H4 (cell line): Measurements from ENCODE around the gene SAMD3. TPM values are rescaled to one million over a fixed set of nuclear protein-coding genes. Genes with fewer than 3 reads are reported as not detected.
A peak's percentile ranks its signal among the peaks of the same experiment; 100 is the strongest.
"Not testable (repeated sequence)": the region's sequence is repeated elsewhere in the genome, so short reads cannot be mapped to it uniquely, and the experiment has no call there.

ENCODE experiments used
- DNase-seq: peaks from one replicate; pipeline ENCODE4 v3.0.0-alpha.2; 2015; ENCODE audit warnings: low spot score
- total RNA-seq: library from RNA; depleted of rRNA; stranded (reverse); fragments of >200 nt; shearing (Covaris generic); gene quantifications from 2 replicates; pipeline ENCODE4 v1.2.3, GENCODE V29; 2014

The SAMD3 gene
- total RNA-seq, 1 experiment from 2014 or later, result not detected

DNA sequence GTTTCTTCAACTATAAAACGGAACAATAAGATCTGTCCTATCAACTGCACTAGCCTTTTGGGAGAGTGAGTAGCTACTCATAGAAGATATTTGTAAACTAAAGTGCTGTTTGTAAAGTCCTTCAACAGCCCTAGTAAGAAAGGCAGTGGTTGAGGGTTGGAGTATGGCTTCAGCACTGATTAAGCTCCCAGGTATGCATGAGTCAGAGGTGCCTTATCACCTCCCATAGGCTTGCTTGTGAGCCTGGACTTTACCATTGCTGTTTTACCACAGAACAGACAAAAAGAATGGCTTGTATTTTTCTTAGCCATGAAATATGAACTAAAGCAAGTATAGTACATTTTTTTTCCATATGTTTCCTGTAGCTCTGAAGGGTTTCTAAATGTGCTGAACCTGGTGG is 44.1 kb downstream of the SAMD3 start:
- DNase-seq, result peak; percentile 56

DNA sequence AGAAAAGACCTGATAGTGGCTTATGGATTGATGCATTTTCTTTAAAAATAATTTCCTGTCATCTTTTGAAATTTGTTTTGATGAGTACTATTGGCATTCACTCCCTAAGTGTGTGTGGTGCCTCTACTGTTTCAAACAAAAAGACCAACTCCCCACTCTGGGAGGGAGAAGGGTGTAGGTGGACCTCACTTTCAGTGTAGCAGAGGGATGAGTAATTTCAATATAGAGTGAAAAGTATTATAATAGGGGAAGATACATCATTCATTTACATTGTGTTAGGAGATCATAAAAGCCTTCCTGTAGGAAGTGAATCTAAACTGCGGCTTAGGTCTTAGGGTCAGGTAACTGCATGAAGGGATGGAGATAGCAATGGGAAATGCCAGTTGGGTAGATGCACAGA is 46.4 kb downstream of the SAMD3 start:
- DNase-seq, result no peak

DNA sequence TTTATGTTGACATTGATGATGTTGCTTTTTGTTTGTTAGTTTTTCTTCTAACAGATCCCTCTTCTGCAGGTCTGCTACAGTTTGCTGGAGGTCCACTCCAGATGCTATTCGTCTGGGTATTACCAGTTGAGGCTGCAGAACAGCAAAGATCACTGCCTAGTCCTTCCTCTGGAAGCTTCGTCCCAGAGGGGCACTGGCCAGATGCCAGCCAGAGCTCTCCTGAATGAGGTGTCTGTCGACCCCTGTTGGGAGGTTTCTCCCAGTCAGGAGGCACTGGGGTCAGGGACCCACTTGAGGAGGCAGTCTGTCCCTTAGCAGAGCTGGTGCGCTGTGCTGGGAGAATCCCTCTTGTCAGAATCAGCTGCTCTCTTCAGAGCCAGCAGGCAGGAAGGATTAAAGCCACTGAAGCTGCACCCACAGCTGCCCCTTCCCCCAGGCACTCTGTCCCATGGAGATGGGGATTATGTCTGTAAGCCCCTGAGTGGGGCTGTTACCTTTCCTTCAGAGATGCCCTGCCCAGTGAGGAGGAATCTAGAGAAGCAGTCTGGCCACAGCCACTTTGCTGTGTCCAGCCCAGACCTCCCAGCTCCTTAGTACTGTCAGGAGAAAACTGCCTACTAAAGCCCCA is 49.3 kb downstream of the SAMD3 start:
- not testable (repeated sequence) for DNase-seq

DNA sequence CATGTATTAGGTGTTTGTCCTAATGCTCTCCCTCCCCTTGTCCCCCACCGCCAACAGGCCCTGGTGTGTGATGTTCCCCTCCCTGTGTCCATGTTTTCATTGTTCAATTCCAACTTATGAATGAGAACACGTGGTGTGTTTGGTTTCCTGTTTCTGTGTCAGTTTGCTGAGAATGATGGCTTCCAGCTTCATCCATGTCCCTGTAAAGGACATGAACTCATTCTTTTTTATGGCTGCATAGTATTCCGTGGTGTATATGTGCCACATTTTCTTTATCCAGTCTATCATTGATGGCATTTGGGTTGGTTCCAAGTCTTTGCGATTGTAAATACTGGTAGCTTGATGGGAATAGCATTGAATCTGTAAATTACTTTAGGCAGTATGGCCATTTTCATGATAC is 52.6 kb downstream of the SAMD3 start:
- DNase-seq, result not testable (repeated sequence)

DNA sequence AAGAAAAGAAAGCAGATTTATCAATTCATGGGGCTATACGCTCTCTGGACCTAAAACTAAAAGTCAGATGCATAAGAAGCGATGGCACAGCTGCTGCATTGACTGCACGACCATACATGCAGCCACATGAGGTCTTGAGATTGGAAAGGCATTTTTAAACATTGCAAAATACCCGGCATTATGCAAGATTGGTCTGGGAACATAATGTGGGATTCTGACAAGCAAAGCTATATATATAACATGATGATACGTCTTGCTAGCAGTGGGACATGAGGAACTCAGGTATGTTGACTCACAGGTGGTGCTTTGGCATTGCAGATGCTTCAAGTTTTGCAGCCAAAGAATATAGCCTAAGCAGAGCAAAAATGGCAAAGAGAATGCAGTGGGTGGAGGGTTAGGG is 55.1 kb downstream of the SAMD3 start:
- DNase-seq, result no peak

DNA sequence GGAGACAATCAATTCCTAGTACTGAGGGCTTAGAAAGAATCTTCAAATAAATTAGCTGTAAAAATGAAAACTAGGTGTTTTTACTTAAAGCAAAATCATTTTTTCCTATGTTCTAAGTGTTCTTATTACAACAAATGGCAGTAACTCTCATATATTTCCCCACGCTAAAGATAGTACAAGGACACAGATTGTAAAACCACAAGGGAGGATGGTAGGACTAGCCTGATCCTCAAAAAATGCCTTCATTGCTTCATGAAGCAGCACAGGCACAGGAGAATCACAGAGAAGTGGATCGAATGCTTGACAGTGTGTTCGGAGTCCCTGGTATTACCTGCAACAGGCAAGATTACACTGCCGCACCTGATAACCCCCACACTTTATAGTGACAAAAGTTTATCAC is 58.5 kb downstream of the SAMD3 start:
- DNase-seq, result no peak

DNA sequence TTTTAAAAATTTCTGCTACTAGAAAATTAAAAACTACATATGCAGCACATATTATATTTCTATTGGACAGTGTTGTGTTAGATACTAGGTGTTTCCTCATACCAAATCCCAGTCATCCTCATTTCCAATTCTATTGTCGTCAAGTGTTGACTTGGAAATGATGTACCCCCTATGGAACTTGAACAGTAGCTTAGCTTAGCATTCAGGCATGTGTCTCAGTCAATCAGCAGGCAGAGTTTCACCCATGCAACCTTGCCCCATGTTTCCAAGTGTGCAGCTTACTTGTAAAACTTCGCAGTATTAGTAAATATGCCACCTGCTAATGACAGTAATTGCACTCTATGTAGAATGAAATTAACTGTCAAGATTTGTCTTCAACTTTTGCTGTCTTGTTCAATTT is 59.5 kb downstream of the SAMD3 start:
- DNase-seq, result no peak

DNA sequence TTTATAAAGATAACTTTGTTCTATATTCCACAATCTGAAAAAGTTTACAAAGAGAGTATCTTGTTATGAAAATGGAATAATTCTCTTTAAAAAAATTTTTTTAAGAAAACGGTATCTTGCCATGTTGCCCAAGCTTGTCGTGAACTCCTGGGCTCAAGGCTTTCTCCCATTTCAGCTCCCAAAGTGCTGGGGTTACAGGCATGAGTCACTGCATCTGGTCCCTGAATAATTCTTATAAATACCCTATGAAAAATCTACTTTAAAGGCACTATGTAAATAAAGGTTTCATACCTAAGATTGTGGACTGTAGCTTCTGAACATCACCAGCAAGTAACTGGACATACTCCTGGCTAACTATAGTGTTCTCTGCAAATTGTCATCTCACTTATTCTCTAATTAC is 60.3 kb downstream of the SAMD3 start:
- no peak for DNase-seq

DNA sequence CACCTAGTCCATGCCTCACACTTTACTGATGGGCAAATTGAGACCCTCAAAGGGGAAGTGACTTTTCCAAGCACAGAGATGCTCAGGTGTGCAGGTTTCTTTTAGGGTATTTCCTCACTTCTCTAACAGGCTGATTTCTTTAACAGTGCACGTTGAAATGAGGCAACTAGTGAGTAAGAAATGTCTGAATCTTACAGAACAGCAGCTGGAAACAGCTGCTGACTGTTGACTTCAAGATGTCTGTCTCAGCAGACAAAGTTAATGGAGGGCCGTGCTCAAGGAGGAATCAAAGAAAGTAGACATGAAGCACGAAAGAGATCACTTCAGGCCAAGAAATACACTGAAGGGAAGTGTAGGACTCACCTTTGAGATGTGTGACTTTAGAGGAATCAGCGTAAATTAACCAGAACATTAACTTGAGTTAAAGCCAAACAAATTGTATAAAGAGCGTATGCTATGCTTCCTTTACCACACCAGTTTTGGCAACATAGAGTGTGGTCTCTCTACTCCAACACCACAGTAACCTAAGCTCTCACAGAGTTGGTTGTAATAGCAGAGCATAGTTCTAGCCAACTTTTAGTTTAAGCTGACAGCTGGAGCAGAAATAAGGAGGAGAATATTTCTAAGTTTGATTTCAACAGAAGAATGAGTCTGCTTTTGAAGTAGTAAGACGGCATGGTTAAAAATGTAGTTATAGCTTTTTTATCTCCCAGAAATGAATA is 60.9 kb downstream of the SAMD3 start:
- DNase-seq, result no peak

DNA sequence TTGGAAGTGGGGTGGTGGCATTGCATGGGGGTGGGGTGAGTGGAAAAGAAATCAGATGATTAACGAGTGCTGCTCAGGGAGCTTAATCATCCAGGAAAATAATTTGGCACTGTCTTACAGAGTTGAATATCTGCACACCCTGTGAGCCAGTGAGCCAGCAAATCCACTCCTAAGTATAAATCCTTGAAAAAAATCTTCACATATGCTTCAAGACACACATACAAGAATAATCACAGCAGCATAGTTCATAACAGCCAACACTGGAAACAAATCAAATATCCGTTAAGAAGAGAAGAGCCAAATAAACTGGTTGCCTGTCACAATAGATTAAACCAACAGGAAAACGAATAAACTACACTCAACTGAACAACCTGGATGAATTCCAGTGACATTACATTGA is 62.8 kb downstream of the SAMD3 start:
- DNase-seq, result no peak

DNA sequence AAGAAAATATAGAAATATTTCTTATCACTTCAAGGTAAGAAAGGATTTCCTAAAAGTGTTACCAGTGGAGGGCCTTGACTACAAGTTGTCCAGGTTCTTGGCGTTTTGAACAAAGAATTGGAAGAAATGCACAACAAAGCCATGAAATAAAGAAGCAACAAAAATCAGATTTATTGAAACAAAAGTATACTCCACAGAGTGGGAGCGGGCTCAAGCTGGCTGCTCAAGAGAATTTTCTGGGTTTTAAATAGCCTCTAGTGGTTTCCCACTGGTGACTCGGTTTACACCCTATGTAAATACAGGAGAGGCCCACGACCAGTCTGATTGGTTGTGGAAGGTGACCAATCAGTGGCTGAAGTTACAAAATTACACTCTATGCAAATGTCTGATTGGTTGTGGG is 64.2 kb downstream of the SAMD3 start:
- no peak for DNase-seq

DNA sequence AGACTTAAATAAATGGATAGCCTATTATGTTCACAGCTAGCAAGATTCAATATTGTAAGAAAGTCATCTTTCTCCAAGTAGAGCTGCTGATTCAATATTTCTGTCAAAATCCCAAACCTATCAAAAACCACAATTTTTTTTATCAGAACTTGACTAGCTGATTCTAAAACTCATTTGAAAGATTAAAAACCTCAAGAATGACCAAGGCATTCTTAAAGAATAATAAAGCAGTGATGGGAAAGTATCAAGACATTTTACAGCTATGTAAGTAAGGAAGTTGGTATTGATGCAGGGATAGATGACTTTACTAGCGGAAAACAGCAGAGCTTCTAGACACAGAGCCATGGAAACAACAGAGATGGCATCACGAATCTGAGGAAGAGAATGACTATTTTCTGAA is 64.7 kb downstream of the SAMD3 start:
- DNase-seq, result no peak

DNA sequence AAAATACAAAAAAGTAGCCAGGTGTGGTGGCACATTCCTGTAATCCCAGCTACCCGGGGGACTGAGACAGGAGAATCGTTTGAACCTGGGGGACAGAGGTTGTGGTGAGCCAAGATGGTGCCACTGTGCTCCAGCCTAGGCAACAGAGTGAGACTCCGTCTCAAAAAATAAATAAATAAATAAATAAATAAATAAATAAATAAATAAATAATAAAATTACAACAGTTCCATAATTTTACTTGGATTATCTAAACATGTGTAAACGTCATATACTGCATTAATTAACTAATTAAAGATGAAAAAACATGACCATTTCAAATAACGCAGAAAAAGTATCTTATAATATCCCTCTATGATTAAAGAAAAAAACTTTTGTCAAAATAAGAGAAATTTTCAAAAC is 65.8 kb downstream of the SAMD3 start:
- no peak for DNase-seq

DNA sequence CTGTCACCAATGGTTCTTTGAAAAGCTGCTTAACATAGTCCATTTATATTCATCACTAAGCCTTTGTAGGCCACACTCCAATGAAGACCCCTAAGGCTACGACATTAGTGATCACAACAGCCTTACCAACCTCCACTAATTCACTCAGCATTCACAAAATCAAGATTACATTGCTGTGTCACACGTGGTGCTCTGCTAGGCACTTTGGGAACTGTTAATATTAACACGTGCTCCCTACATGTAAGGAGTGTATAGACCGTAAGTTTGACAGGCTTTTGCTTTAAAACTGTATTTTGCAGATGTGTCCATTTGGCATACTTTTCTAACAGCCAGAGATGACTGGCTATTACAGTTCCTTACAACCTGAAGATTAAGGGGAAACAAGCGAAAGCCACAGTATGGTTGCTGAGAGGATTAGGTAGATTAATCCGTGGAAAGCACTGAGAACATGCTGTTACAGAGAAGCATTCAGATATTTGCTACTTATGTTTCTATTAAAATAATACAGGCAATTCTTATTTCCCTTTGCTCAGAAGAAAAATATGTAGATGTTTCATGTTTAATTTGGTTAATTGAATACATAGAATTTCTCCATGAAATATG is 69.7 kb downstream of the SAMD3 start:
- no peak for DNase-seq

DNA sequence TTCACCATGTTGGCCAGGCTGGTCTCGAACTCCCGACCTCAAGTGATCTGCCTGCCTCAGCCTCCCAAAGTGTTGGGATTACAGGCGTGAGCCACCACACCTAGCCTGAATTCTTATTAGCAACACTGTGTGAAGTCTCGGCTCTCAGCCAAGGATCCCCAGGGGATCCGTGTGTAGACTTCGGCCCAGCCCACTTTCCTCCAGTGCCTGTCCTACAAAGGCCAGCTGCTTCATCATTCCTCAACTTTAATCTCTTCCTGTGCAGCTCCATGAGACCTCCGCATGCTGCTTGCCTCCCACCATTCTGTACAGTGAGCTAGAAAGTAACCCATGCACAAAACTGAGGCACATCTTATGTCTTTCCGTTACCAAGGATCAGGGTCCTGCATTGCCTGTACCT is 71.8 kb downstream of the SAMD3 start:
- no peak for DNase-seq

DNA sequence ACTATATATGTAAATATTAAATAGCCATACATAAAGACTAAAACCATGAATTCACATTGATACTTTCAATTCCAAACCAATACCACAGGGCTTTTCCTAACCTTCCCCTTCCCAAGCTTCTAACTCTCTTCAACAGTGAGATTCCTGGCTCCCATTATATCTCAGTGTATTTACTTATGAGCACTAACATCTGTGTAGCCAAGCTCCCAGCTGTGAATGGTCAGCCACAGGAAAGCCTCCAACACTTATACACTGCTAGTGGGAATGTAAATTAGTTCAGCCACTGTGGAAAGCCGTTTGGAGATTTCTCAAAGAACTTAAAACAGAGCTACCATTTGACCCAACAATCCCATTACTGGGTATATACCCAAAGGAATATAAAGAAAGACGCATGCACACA is 73.7 kb downstream of the SAMD3 start:
- DNase-seq, result not testable (repeated sequence)

DNA sequence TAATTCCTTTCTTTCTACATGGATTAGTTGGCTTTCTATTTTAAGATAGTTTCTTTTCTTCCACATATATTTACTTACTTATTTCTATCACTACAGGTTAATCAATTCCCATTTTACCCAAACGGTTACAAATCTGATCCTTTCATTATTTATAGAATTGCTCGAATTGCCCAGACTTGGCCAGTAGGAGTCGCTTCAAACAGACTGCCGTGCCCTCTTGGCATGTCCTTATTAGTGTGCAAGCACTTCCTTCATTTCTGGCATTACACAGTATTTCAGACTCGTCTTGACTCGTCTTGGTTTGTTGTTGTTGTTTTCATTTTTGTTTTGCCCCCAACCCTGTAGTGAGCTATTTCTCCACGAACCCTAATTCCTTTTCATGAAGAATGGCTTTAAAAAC is 74.6 kb downstream of the SAMD3 start:
- DNase-seq, result peak; percentile 5

DNA sequence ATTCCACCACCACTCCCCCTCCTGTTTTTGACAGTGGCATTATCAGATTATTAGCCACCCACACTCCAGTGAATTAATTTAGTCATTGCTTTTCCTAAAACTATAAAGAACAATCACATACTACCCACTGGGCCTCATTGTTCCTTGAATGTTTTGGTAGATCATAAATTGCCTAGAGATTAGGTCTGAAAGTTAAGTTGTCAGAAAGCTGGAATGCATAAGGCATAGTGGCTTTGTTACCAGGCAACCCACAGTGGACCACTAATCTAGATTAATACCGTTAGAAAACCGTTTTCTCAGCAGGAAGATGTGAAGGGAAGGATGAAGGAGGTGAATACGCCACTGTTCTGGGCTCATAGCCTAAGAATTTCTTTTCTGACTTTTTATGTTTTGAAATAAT is 75.6 kb downstream of the SAMD3 start:
- DNase-seq, result no peak

DNA sequence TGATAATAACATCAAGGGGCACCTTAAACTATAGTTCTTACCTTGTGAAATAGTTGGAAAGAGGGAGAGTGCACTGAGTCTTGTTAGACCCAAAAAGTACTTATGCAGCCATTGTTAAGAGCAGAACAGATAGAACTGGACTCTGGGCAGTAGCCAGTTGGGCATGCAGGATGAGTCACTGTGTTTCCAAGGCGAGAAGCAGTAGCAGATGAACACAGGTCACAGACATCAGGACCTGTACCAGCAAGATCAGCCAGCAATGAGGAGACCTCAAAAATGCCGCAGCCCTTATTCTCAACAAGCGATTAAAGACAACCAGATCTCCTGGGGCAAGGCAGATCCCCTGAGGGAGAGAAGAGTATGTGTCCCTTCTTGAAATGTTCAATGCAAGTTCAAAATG is 79.0 kb downstream of the SAMD3 start:
- no peak for DNase-seq

DNA sequence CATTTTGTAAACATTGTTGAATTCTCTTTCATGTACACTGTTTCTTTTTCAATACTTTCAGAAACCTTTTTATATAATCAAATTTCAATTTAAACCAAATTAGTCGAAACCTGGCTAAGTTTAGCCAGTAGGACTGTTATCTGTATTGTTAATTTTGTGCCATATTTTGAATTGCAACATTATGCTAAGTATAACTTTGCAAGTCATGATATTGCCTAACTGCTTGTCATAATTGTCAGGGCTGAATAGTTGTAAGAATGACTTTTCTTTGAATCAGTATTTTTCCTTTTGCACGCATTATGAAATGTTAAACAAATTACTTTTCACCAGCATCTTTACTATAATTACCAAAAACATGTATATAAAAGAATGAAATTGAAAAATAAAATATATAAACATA is 82.7 kb downstream of the SAMD3 start:
- no peak for DNase-seq

DNA sequence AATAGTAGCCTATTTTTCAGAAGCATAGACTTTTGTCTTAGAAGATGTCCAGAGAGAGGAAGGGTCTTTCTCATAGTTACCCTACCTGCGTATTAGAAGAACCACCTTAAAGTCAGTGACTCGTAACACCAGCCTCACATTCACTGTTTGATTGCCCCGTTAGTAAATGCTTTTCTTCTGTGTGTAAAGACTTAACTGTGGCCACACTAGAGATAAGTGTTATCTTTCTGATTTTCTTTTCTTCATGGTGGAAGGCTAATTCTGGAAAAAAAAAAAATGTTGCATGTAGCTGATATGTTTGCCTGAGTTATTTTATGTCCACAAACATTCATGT is 83.9 kb downstream of the SAMD3 start:
- no peak for DNase-seq

DNA sequence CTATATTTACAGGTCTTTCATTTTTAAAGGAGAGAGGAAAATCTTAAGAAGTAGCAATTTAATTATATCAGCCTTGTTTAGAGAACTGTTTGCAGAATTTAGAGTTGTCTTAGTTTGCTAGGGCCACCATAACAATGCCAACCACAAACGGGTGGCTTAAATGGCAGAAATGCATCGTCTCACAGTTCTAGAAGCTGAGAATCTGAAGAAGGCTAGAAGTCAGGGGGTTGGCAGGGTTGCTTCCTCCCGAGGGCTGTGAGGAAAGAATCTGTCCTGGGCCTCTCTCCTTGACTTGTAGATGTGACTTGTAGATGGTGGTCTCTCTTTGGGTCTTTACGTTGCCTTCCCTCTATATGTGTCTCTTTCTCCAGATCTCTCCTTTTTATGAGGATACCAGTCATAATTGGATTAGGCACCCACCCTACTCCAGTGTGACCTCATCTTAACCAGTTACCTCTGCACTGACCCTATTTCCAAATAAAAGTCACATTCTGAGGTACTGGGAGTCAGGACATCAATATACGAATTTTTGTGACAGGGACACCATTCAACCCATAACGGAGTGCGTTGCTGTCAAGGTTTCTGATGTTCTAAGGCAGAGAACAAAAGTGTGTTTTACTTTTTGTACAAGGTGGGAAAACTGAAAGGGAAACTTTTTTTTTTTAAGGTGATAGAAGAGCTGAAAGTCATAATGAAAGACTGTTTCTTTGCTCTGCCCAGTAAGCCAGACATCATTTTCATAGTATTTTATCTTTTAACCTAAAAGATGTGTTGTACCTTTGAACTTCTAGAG is 84.4 kb downstream of the SAMD3 start:
- no peak for DNase-seq

DNA sequence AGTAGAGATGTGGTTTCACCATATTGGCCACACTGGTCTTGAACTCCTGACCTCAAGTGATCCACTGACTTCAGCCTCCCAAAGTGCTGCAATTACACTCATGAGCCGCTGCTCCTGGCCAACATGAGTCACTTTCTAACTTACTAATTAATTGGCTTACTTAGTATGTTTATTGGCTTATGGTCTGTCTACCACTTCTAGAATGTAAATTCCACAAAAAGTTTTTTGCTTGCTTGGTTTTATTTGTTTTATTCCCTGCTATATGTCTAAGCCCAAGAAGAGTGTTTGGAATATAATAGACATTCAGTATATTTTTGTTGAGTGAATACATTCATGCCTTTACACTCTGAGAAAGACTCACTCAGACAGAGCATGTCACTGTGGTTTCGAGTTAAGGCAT is 86.0 kb downstream of the SAMD3 start:
- DNase-seq, result no peak
